Measurements from ENCODE around the gene EZR.

DNA sequence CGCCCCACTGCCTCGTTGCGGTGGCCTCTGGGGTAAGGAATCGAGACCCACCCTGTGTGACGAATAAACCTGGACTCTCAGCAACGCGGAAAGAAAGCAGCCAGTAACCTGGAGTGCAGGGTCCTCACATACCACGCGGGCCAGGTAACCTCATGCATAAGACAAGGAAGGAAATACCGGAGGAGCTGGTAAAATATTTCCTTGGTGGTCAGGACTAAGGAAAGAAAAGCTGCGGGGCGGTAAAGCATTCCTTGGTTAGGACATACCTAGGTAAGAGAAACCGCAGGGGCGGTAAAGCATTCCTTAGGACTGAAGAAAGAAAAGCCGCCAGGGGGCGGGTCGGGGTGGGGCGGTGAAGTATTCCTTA lies 88.6 kb downstream of the EZR start:
- TF ChIP-seq CTCF (IDR thresholded peaks at IDR 0.05 in 2 of 3, conservative IDR thresholded peaks at IDR 0.05 in 1 of 3; ENCODE audit: borderline replicate concordance in 1 of 3, insufficient read depth in 1 of 3, low read depth in 2 of 3, low read length in 2 of 3), result no peak
- no peak for TF ChIP-seq EZH2 (IDR thresholded peaks at IDR 0.05)
- TF ChIP-seq FOSL1 (IDR thresholded peaks at IDR 0.05; ENCODE audit: low read depth), result no peak
- TF ChIP-seq POLR2A (IDR thresholded peaks at IDR 0.05; ENCODE audit: borderline replicate concordance, extremely low read depth, insufficient read depth, insufficient read length), result peak; percentile 37
- no peak for TF ChIP-seq EZH2phosphoT487 (IDR thresholded peaks at IDR 0.05; ENCODE audit: borderline replicate concordance)
- TF ChIP-seq RAD21 (IDR thresholded peaks at IDR 0.05; ENCODE audit: low read depth), result no peak
- TF ChIP-seq, protein P1, sequence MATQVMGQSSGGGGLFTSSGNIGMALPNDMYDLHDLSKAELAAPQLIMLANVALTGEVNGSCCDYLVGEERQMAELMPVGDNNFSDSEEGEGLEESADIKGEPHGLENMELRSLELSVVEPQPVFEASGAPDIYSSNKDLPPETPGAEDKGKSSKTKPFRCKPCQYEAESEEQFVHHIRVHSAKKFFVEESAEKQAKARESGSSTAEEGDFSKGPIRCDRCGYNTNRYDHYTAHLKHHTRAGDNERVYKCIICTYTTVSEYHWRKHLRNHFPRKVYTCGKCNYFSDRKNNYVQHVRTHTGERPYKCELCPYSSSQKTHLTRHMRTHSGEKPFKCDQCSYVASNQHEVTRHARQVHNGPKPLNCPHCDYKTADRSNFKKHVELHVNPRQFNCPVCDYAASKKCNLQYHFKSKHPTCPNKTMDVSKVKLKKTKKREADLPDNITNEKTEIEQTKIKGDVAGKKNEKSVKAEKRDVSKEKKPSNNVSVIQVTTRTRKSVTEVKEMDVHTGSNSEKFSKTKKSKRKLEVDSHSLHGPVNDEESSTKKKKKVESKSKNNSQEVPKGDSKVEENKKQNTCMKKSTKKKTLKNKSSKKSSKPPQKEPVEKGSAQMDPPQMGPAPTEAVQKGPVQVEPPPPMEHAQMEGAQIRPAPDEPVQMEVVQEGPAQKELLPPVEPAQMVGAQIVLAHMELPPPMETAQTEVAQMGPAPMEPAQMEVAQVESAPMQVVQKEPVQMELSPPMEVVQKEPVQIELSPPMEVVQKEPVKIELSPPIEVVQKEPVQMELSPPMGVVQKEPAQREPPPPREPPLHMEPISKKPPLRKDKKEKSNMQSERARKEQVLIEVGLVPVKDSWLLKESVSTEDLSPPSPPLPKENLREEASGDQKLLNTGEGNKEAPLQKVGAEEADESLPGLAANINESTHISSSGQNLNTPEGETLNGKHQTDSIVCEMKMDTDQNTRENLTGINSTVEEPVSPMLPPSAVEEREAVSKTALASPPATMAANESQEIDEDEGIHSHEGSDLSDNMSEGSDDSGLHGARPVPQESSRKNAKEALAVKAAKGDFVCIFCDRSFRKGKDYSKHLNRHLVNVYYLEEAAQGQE (IDR thresholded peaks at IDR 0.05; ENCODE audit: low read depth), result no peak
- TF ChIP-seq JUND (IDR thresholded peaks at IDR 0.05), result no peak
- no peak for TF ChIP-seq SIN3A (IDR thresholded peaks at IDR 0.05; ENCODE audit: low read depth)
- TF ChIP-seq TCF7L2 (IDR thresholded peaks at IDR 0.05; ENCODE audit: borderline replicate concordance, extremely low read depth, insufficient read depth, insufficient read length), result peak; percentile 95
- peak; percentile 74; the same call in 1 of the 2 replicates for TF ChIP-seq POLR2AphosphoS5 (IDR thresholded peaks at IDR 0.05; ENCODE audit: low read depth, low read length)
- TF ChIP-seq SP1 (IDR thresholded peaks at IDR 0.05; ENCODE audit: low read depth), result no peak
- TF ChIP-seq, protein P2, sequence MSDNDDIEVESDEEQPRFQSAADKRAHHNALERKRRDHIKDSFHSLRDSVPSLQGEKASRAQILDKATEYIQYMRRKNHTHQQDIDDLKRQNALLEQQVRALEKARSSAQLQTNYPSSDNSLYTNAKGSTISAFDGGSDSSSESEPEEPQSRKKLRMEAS (IDR thresholded peaks at IDR 0.05), result no peak

All from HCT116 (cell line).